ENCODE measurements around the gene TMC7. TPM values are rescaled to one million over a fixed set of nuclear protein-coding genes. Genes with fewer than 3 reads are reported as not detected.
A peak's percentile ranks its signal among the peaks of the same experiment; 100 is the strongest.
"Not testable (repeated sequence)": the region's sequence is repeated elsewhere in the genome, so short reads cannot be mapped to it uniquely, and the experiment has no call there.

Gene TMC7
- total RNA-seq, 1 donor from 2014 or later: 6.7 TPM

- not testable (repeated sequence) for H3K27ac Mint-ChIP-seq (ENCODE audit: unreplicated experiment); H3K4me2 ChIP-seq (ENCODE audit: low read length); FAIRE-seq; H3K4me3 Mint-ChIP-seq (ENCODE audit: unreplicated experiment); H3K9me3 ChIP-seq (ENCODE audit: insufficient read depth, low read depth, low read length); H3K27me3 ChIP-seq (ENCODE audit: insufficient read depth, low read length); DNase-seq (ENCODE audit: low read depth); H3K4me1 Mint-ChIP-seq (ENCODE audit: low read depth, unreplicated experiment); H3K36me3 Mint-ChIP-seq (ENCODE audit: low read depth, unreplicated experiment); H3K27me3 Mint-ChIP-seq (ENCODE audit: low read depth, unreplicated experiment); H4K20me1 ChIP-seq (ENCODE audit: insufficient read depth, low read length); H3K9me3 Mint-ChIP-seq (ENCODE audit: unreplicated experiment); H3K9ac ChIP-seq (ENCODE audit: low read length); H2AFZ ChIP-seq (ENCODE audit: low read depth, low read length); H3K36me3 ChIP-seq (ENCODE audit: insufficient read depth, low read length); H3K79me2 ChIP-seq (ENCODE audit: insufficient read depth, low read length); H3K27ac ChIP-seq (ENCODE audit: low read depth, low read length); H3K4me3 ChIP-seq (ENCODE audit: insufficient read depth, low read depth, low read length)
- peaks cover 10% of the 10 kb centered on the region for H3K4me1 ChIP-seq (ENCODE audit: insufficient read depth, low read length)
Observed at GRCh38 chr16:18995406-18995805, 11.7 kb downstream of the TMC7 start.

- H3K27ac Mint-ChIP-seq (ENCODE audit: unreplicated experiment): peak overlapping the region; percentile 28
- H3K36me3 Mint-ChIP-seq (ENCODE audit: low read depth, unreplicated experiment); H3K27me3 ChIP-seq (ENCODE audit: insufficient read depth, low read length); H3K27ac ChIP-seq (ENCODE audit: low read depth, low read length); DNase-seq (ENCODE audit: low read depth); H3K9ac ChIP-seq (ENCODE audit: low read length); H3K79me2 ChIP-seq (ENCODE audit: insufficient read depth, low read length); H2AFZ ChIP-seq (ENCODE audit: low read depth, low read length); H3K4me2 ChIP-seq (ENCODE audit: low read length); H3K4me3 Mint-ChIP-seq (ENCODE audit: unreplicated experiment); H3K4me1 Mint-ChIP-seq (ENCODE audit: low read depth, unreplicated experiment); H3K9me3 Mint-ChIP-seq (ENCODE audit: unreplicated experiment); H3K36me3 ChIP-seq (ENCODE audit: insufficient read depth, low read length); H3K4me3 ChIP-seq (ENCODE audit: insufficient read depth, low read depth, low read length); H4K20me1 ChIP-seq (ENCODE audit: insufficient read depth, low read length); FAIRE-seq; H3K27me3 Mint-ChIP-seq (ENCODE audit: low read depth, unreplicated experiment); H3K9me3 ChIP-seq (ENCODE audit: insufficient read depth, low read depth, low read length): not testable (repeated sequence)
- peaks cover 10% of the 10 kb centered on the region for H3K4me1 ChIP-seq (ENCODE audit: insufficient read depth, low read length)
Observed at GRCh38 chr16:18996536-18996935, 12.8 kb downstream of the TMC7 start.

- H4K20me1 ChIP-seq (ENCODE audit: insufficient read depth, low read length); H3K4me3 Mint-ChIP-seq (ENCODE audit: unreplicated experiment); H3K27me3 ChIP-seq (ENCODE audit: insufficient read depth, low read length); H3K4me1 Mint-ChIP-seq (ENCODE audit: low read depth, unreplicated experiment); H3K27me3 Mint-ChIP-seq (ENCODE audit: low read depth, unreplicated experiment); FAIRE-seq; H3K36me3 ChIP-seq (ENCODE audit: insufficient read depth, low read length); H3K9ac ChIP-seq (ENCODE audit: low read length); H3K4me2 ChIP-seq (ENCODE audit: low read length); H2AFZ ChIP-seq (ENCODE audit: low read depth, low read length); H3K4me3 ChIP-seq (ENCODE audit: insufficient read depth, low read depth, low read length); H3K36me3 Mint-ChIP-seq (ENCODE audit: low read depth, unreplicated experiment); H3K9me3 ChIP-seq (ENCODE audit: insufficient read depth, low read depth, low read length); H3K9me3 Mint-ChIP-seq (ENCODE audit: unreplicated experiment); H3K79me2 ChIP-seq (ENCODE audit: insufficient read depth, low read length); H3K27ac ChIP-seq (ENCODE audit: low read depth, low read length); DNase-seq (ENCODE audit: low read depth): not testable (repeated sequence)
- H3K4me1 ChIP-seq (ENCODE audit: insufficient read depth, low read length): peaks cover 15% of the 10 kb centered on the region
- H3K27ac Mint-ChIP-seq (ENCODE audit: unreplicated experiment): peak overlapping the region; percentile 28
Observed at GRCh38 chr16:18997001-18997400, 13.3 kb downstream of the TMC7 start.

- H2AFZ ChIP-seq (ENCODE audit: low read depth, low read length): no peak overlapping the region
- TF ChIP-seq EZH2 (IDR thresholded peaks at IDR 0.05; ENCODE audit: insufficient read depth, low read length): no peak
- no peak for TF ChIP-seq CTCF (IDR thresholded peaks at IDR 0.05; ENCODE audit: insufficient read depth, low read depth, low read length)
- Mint-ChIP-seq H3K4me3 (ENCODE audit: unreplicated experiment) (peak overlapping the region; percentile 67), H3K4me1 (ENCODE audit: low read depth, unreplicated experiment) (no peaks in the 10 kb centered on the region), H3K27me3 (ENCODE audit: low read depth, unreplicated experiment) (no peaks in the 10 kb centered on the region), H3K9me3 (ENCODE audit: unreplicated experiment) (peaks cover 5% of the 10 kb centered on the region), H3K27ac (ENCODE audit: unreplicated experiment) (peak overlapping the region; percentile 48), H3K36me3 (ENCODE audit: low read depth, unreplicated experiment) (peaks cover 3% of the 10 kb centered on the region)
- H3K27me3 ChIP-seq (ENCODE audit: insufficient read depth, low read length): no peaks in the 10 kb centered on the region
- no peaks in the 10 kb centered on the region for H3K36me3 ChIP-seq (ENCODE audit: insufficient read depth, low read length)
- no peak for FAIRE-seq
- H3K4me2 ChIP-seq (ENCODE audit: low read length): peak overlapping the region; percentile 24
- H3K4me3 ChIP-seq (ENCODE audit: insufficient read depth, low read depth, low read length): no peak overlapping the region
- H3K79me2 ChIP-seq (ENCODE audit: insufficient read depth, low read length): no peaks in the 10 kb centered on the region
- H3K4me1 ChIP-seq (ENCODE audit: insufficient read depth, low read length): peaks cover 15% of the 10 kb centered on the region
- no peaks in the 10 kb centered on the region for H4K20me1 ChIP-seq (ENCODE audit: insufficient read depth, low read length)
- no peaks in the 10 kb centered on the region for H3K9me3 ChIP-seq (ENCODE audit: insufficient read depth, low read depth, low read length)
- no peak overlapping the region for H3K9ac ChIP-seq (ENCODE audit: low read length)
- H3K27ac ChIP-seq (ENCODE audit: low read depth, low read length): peak overlapping the region; percentile 40
- no peak for DNase-seq (ENCODE audit: low read depth)
Observed at GRCh38 chr16:18999045-18999393, 15.3 kb downstream of the TMC7 start.
